Measurements from ENCODE around the gene EXOSC9. TPM values are rescaled to one million over a fixed set of nuclear protein-coding genes. Genes with fewer than 3 reads are reported as not detected.

EXOSC9 gene
- total and polyA plus RNA-seq, 2 of the 8 experiments (the other 6 are each of a cell fraction or from before 2014, with no cell fraction given), result 33.2 to 54.9 TPM

- TF ChIP-seq, protein P1, sequence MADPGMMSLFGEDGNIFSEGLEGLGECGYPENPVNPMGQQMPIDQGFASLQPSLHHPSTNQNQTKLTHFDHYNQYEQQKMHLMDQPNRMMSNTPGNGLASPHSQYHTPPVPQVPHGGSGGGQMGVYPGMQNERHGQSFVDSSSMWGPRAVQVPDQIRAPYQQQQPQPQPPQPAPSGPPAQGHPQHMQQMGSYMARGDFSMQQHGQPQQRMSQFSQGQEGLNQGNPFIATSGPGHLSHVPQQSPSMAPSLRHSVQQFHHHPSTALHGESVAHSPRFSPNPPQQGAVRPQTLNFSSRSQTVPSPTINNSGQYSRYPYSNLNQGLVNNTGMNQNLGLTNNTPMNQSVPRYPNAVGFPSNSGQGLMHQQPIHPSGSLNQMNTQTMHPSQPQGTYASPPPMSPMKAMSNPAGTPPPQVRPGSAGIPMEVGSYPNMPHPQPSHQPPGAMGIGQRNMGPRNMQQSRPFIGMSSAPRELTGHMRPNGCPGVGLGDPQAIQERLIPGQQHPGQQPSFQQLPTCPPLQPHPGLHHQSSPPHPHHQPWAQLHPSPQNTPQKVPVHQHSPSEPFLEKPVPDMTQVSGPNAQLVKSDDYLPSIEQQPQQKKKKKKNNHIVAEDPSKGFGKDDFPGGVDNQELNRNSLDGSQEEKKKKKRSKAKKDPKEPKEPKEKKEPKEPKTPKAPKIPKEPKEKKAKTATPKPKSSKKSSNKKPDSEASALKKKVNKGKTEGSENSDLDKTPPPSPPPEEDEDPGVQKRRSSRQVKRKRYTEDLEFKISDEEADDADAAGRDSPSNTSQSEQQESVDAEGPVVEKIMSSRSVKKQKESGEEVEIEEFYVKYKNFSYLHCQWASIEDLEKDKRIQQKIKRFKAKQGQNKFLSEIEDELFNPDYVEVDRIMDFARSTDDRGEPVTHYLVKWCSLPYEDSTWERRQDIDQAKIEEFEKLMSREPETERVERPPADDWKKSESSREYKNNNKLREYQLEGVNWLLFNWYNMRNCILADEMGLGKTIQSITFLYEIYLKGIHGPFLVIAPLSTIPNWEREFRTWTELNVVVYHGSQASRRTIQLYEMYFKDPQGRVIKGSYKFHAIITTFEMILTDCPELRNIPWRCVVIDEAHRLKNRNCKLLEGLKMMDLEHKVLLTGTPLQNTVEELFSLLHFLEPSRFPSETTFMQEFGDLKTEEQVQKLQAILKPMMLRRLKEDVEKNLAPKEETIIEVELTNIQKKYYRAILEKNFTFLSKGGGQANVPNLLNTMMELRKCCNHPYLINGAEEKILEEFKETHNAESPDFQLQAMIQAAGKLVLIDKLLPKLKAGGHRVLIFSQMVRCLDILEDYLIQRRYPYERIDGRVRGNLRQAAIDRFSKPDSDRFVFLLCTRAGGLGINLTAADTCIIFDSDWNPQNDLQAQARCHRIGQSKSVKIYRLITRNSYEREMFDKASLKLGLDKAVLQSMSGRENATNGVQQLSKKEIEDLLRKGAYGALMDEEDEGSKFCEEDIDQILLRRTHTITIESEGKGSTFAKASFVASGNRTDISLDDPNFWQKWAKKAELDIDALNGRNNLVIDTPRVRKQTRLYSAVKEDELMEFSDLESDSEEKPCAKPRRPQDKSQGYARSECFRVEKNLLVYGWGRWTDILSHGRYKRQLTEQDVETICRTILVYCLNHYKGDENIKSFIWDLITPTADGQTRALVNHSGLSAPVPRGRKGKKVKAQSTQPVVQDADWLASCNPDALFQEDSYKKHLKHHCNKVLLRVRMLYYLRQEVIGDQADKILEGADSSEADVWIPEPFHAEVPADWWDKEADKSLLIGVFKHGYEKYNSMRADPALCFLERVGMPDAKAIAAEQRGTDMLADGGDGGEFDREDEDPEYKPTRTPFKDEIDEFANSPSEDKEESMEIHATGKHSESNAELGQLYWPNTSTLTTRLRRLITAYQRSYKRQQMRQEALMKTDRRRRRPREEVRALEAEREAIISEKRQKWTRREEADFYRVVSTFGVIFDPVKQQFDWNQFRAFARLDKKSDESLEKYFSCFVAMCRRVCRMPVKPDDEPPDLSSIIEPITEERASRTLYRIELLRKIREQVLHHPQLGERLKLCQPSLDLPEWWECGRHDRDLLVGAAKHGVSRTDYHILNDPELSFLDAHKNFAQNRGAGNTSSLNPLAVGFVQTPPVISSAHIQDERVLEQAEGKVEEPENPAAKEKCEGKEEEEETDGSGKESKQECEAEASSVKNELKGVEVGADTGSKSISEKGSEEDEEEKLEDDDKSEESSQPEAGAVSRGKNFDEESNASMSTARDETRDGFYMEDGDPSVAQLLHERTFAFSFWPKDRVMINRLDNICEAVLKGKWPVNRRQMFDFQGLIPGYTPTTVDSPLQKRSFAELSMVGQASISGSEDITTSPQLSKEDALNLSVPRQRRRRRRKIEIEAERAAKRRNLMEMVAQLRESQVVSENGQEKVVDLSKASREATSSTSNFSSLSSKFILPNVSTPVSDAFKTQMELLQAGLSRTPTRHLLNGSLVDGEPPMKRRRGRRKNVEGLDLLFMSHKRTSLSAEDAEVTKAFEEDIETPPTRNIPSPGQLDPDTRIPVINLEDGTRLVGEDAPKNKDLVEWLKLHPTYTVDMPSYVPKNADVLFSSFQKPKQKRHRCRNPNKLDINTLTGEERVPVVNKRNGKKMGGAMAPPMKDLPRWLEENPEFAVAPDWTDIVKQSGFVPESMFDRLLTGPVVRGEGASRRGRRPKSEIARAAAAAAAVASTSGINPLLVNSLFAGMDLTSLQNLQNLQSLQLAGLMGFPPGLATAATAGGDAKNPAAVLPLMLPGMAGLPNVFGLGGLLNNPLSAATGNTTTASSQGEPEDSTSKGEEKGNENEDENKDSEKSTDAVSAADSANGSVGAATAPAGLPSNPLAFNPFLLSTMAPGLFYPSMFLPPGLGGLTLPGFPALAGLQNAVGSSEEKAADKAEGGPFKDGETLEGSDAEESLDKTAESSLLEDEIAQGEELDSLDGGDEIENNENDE (IDR thresholded peaks at IDR 0.05; ENCODE audit: insufficient replicate concordance, low read length), result no peak
- peak; percentile 53; the same call in 1 of the 2 replicates for TF ChIP-seq POLR2AphosphoS5 (IDR thresholded peaks at IDR 0.05; ENCODE audit: low read depth, low read length)
- TF ChIP-seq, protein P2, sequence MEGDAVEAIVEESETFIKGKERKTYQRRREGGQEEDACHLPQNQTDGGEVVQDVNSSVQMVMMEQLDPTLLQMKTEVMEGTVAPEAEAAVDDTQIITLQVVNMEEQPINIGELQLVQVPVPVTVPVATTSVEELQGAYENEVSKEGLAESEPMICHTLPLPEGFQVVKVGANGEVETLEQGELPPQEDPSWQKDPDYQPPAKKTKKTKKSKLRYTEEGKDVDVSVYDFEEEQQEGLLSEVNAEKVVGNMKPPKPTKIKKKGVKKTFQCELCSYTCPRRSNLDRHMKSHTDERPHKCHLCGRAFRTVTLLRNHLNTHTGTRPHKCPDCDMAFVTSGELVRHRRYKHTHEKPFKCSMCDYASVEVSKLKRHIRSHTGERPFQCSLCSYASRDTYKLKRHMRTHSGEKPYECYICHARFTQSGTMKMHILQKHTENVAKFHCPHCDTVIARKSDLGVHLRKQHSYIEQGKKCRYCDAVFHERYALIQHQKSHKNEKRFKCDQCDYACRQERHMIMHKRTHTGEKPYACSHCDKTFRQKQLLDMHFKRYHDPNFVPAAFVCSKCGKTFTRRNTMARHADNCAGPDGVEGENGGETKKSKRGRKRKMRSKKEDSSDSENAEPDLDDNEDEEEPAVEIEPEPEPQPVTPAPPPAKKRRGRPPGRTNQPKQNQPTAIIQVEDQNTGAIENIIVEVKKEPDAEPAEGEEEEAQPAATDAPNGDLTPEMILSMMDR (IDR thresholded peaks at IDR 0.05; ENCODE audit: control extremely low read depth in 1 of 3, insufficient read depth in 1 of 3, low read depth in 1 of 3, low read length in 3 of 3), result no peak
- TF ChIP-seq POU5F1 (IDR thresholded peaks at IDR 0.05; ENCODE audit: low read depth, low read length), result no peak
- no peak for TF ChIP-seq RNF2 (IDR thresholded peaks at IDR 0.05; ENCODE audit: borderline replicate concordance, low read depth, low read length, missing control alignments, poor library complexity, severe bottlenecking)
- TF ChIP-seq CBX5 (IDR thresholded peaks at IDR 0.05; ENCODE audit: low read depth, low read length), result no peak
- no peak for TF ChIP-seq BRCA1 (IDR thresholded peaks at IDR 0.05; ENCODE audit: low read depth, low read length)
- no peak for TF ChIP-seq NRF1 (IDR thresholded peaks at IDR 0.05; ENCODE audit: low read depth, low read length)
- no peak for TF ChIP-seq BCL11A (IDR thresholded peaks at IDR 0.05; ENCODE audit: low read depth in 2 of 2, low read length in 2 of 2)
Observed at GRCh38 chr4:121817701-121818100, 16.6 kb downstream of the EXOSC9 start (continued).

All from H1 (cell line).